GM12873 (cell line): ENCODE measurements around the gene HSD3B1.
A peak's percentile ranks its signal among the peaks of the same experiment; 100 is the strongest.

ENCODE experiments used
- CTCF ChIP-seq: IDR thresholded peaks from 2 replicates; pipeline ENCODE4 v1.5.1; 2012; ENCODE audit warnings: low read depth, mild to moderate bottlenecking, moderate library complexity, low read length, control low read depth; ENCODE audit not compliant: insufficient read depth; ENCODE audit errors: missing control alignments

The HSD3B1 gene

GRCh38 chr1:119490925-119491324 lies 16.1 kb upstream of the HSD3B1 start:
- no peak for TF ChIP-seq CTCF

- no peak for TF ChIP-seq CTCF
Measured at GRCh38 chr1:119492763-119493162, 14.2 kb upstream of the HSD3B1 start.

GRCh38 chr1:119504831-119505230 lies 2.2 kb upstream of the HSD3B1 start:
- TF ChIP-seq CTCF, result no peak

GRCh38 chr1:119510046-119510445 lies 3.0 kb downstream of the HSD3B1 start:
- TF ChIP-seq CTCF, result no peak

- no peak for TF ChIP-seq CTCF
Measured at GRCh38 chr1:119515221-119515620, 8.2 kb downstream of the HSD3B1 start.

- TF ChIP-seq CTCF, result no peak
Measured at GRCh38 chr1:119516247-119516646, 9.2 kb downstream of the HSD3B1 start.

- peak; percentile 15 for TF ChIP-seq CTCF
Measured at GRCh38 chr1:119516680-119517079, 9.7 kb downstream of the HSD3B1 start.
